Natural killer cell (primary cell): ENCODE results near the gene BTG1. TPM values are rescaled to one million over a fixed set of nuclear protein-coding genes. Genes with fewer than 3 reads are reported as not detected.

Experiments
- ATAC-seq, 3 donors: fragments of 150-1000 bp in 2 of 3; fragments of 200-7000 bp in 1 of 3; cut with Tn5 transposase; 1 replicate in 1 of 3; 2 replicates in 2 of 3; pipeline ENCODE4 v1.10.0; 2021; ENCODE audit warnings: mild to moderate bottlenecking in 2 of 3, moderate library complexity in 2 of 3
- DNase-seq, 2 donors: peaks; one replicate each; pipeline versions ENCODE4 v3.0.0 to v3.0.0-alpha.2; 2013 to 2021; ENCODE audit warnings: mixed read lengths in 1 of 2
- H3K27ac ChIP-seq: one replicate; pipeline ENCODE4 v1.5.1; 2013; ENCODE audit warnings: mild to moderate bottlenecking, low read length
- H3K27me3 ChIP-seq: one replicate; pipeline ENCODE4 v1.6.1; 2013; ENCODE audit warnings: low read length; ENCODE audit not compliant: control insufficient read depth, insufficient read depth
- H3K36me3 ChIP-seq: one replicate; pipeline ENCODE4 v1.6.1; 2013; ENCODE audit warnings: low read length; ENCODE audit not compliant: control insufficient read depth, insufficient read depth
- H3K4me1 ChIP-seq: one replicate; pipeline ENCODE4 v1.6.1; 2013; ENCODE audit warnings: low read length; ENCODE audit not compliant: control insufficient read depth, insufficient read depth
- H3K4me3 ChIP-seq: one replicate; pipeline ENCODE4 v1.5.1; 2013; ENCODE audit warnings: low read length
- H3K9me3 ChIP-seq: one replicate; pipeline ENCODE4 v1.6.1; 2013; ENCODE audit warnings: low read length; ENCODE audit not compliant: control insufficient read depth, insufficient read depth
- H3K27ac Mint-ChIP-seq, 2 donors: one replicate each; pipeline ENCODE4 v1.8.0; 2022; ENCODE audit warnings: mild to moderate bottlenecking in 2 of 2, mixed read lengths in 2 of 2, moderate library complexity in 1 of 2
- H3K27me3 Mint-ChIP-seq, 2 donors: one replicate each; pipeline ENCODE4 v1.8.0; 2022; ENCODE audit warnings: low read depth in 2 of 2, mixed read lengths in 2 of 2
- H3K36me3 Mint-ChIP-seq: one replicate; pipeline ENCODE4 v1.8.0; 2022; ENCODE audit warnings: mixed read lengths
- H3K4me1 Mint-ChIP-seq, 2 donors: one replicate each; pipeline ENCODE4 v1.8.0; 2022; ENCODE audit warnings: mixed read lengths in 2 of 2
- H3K4me3 Mint-ChIP-seq: one replicate; pipeline ENCODE4 v1.8.0; 2022; ENCODE audit warnings: mild to moderate bottlenecking, moderate library complexity, mixed read lengths
- H3K9me3 Mint-ChIP-seq, 2 donors: one replicate each; pipeline ENCODE4 v1.8.0; 2022; ENCODE audit warnings: mixed read lengths in 2 of 2
- CTCF ChIP-seq: fragments of 200-600 bp; IDR thresholded peaks from one replicate; pipeline ENCODE4 v1.8.0; 2022; ENCODE audit warnings: antibody characterized with exemption
- WGBS: methylation state at CpG from one replicate; pipeline ENCODE4 v1.1.7; 2013; ENCODE audit warnings: missing lambda C conversion rate; ENCODE audit not compliant: insufficient coverage; 5-methylcytosine and 5-hydroxymethylcytosine counted together
- intact Hi-C: fragments of 100-400 bp; cut with micrococcal nuclease; formaldehyde crosslinking; loops from one replicate; pipeline ENCODE4 v1.14.2; 2022
- total RNA-seq, 4 donors: library from RNA; stranded (reverse); fragments of 120-200 nt in 1 of 4; gene quantifications; one replicate each; pipeline versions ENCODE4 v1.2.3 to v1.2.4, GENCODE V29; 2013 to 2022

The BTG1 gene
- total RNA-seq, 3 donors from 2014 or later (not counting 1 experiment from before 2014, with no cell fraction given) = 801 to 1,037 (median 830) TPM

GRCh38 chr12:92193063-92193462 is 47.4 kb upstream of the BTG1 start:
- no peak for DNase-seq
- Mint-ChIP-seq H3K9me3 (peaks cover 0 to 2% of the 10 kb centered on the region in 2 donors), H3K36me3 (no peaks in the 10 kb centered on the region), H3K27ac (no peak overlapping the region), H3K4me1 (peaks cover 0 to 5% of the 10 kb centered on the region in 2 donors), H3K4me3 (no peak overlapping the region), H3K27me3 (no peaks in the 10 kb centered on the region)
- no peaks in the 10 kb centered on the region for H3K4me1 ChIP-seq
- no peak for ATAC-seq
- H3K9me3 ChIP-seq = peaks cover 8% of the 10 kb centered on the region
- intact Hi-C loops = no loop called here
- TF ChIP-seq CTCF = no peak
- H3K27me3 ChIP-seq = no peaks in the 10 kb centered on the region
- no peak overlapping the region for H3K27ac ChIP-seq
- 81% methylated on average over 2 of the region's 2 CpGs for WGBS
- no peaks in the 10 kb centered on the region for H3K36me3 ChIP-seq
- no peak overlapping the region for H3K4me3 ChIP-seq

DNA sequence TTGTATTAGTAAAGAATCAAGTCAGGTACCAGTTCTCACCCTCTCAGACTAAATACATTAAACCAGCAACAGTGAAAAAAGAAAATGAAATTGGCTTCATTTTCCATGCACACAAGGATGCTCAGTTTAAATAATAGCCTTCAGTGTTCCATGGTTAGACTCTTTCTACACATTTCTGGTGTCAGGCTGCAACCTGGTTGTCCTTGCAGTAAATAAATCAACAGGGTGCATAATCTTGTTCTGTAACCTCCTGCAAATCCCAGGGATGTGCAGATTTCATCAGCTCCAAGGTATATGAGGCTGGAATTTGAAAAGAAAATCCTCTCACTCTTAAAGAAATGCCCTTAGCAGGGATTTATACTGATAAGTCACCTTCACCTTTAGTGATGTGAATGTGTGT is 46.7 kb upstream of the BTG1 start:
- Mint-ChIP-seq H3K4me1 (peaks cover under 1 to 5% of the 10 kb centered on the region in 2 donors), H3K9me3 (peaks cover 0 to 2% of the 10 kb centered on the region in 2 donors), H3K4me3 (no peak overlapping the region), H3K27ac (no peak overlapping the region), H3K27me3 (no peaks in the 10 kb centered on the region), H3K36me3 (no peaks in the 10 kb centered on the region)
- no peak overlapping the region for H3K4me3 ChIP-seq
- no peak for ATAC-seq
- H3K36me3 ChIP-seq = no peaks in the 10 kb centered on the region
- H3K27me3 ChIP-seq = no peaks in the 10 kb centered on the region
- H3K4me1 ChIP-seq = no peaks in the 10 kb centered on the region
- no peak for DNase-seq
- no peak for TF ChIP-seq CTCF
- intact Hi-C loops = no loop called here
- peaks cover 8% of the 10 kb centered on the region for H3K9me3 ChIP-seq
- H3K27ac ChIP-seq = no peak overlapping the region

GRCh38 chr12:92191061-92191460 is 45.4 kb upstream of the BTG1 start:
- H3K4me3 ChIP-seq = no peak overlapping the region
- H3K36me3 ChIP-seq = no peaks in the 10 kb centered on the region
- no peak overlapping the region for H3K27ac ChIP-seq
- Mint-ChIP-seq H3K27me3 (no peaks in the 10 kb centered on the region), H3K27ac (no peak overlapping the region), H3K4me1 (peaks cover 10 to 14% of the 10 kb centered on the region in 2 donors), H3K4me3 (no peak overlapping the region), H3K36me3 (no peaks in the 10 kb centered on the region), H3K9me3 (no peaks in the 10 kb centered on the region)
- H3K9me3 ChIP-seq = peaks cover under 1% of the 10 kb centered on the region
- DNase-seq (no peak), ATAC-seq (no peak)
- WGBS = no CpG with 5 or more reads among the region's 3 CpGs
- H3K4me1 ChIP-seq = peaks cover 8% of the 10 kb centered on the region
- TF ChIP-seq CTCF = no peak
- intact Hi-C loops = no loop called here
- H3K27me3 ChIP-seq = no peaks in the 10 kb centered on the region

DNA sequence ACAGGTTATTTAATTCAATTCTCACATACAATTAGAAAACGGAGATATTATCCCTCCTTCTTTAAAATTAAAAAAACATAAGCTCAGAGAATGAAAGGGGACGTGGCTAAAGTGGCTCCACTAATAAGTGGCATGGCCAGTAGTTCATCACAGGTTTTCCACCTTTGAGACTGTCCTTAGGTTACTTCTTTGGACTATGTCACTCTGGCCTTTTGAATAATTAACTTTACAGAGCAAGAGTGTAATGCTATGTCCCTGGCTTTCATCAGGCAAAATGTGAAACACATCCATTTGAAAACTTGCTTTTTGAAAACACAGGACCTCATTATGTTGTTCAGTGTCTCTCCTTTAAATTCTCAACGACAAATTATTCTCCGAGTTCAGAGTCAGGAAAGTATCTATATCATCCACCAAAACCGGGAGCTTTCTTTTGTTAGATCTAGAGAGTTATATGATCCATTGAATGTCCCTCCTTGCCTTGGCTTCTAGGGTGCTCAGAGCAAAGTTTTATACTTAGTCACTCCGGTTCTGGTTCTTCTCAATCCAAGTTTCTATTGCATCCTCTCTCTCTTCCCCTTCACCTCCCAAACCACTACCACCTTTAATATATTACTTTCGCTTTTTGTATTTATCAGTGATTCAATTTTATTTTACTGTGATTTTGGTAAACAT is 43.0 kb upstream of the BTG1 start:
- TF ChIP-seq CTCF = no peak
- Mint-ChIP-seq H3K36me3 (no peaks in the 10 kb centered on the region), H3K27me3 (no peaks in the 10 kb centered on the region), H3K9me3 (no peaks in the 10 kb centered on the region), H3K4me3 (no peak overlapping the region), H3K27ac (no peak overlapping the region), H3K4me1 (peaks cover 30 to 35% of the 10 kb centered on the region in 2 donors)
- H3K27me3 ChIP-seq = no peaks in the 10 kb centered on the region
- intact Hi-C loops = no loop called here
- DNase-seq (no peak), ATAC-seq (no peak)
- H3K4me3 ChIP-seq = no peak overlapping the region
- H3K27ac ChIP-seq = no peak overlapping the region
- H3K4me1 ChIP-seq = peaks cover 16% of the 10 kb centered on the region
- 97% methylated on average over 6 of the region's 7 CpGs for WGBS
- H3K36me3 ChIP-seq = no peaks in the 10 kb centered on the region
- H3K9me3 ChIP-seq = no peaks in the 10 kb centered on the region
